Activated CD8-positive, alpha-beta memory T cell treated with anti-CD3 and anti-CD28 coated beads, Interleukin-2, amount 50 U/mL, for 48 hours (primary cell): ENCODE measurements around the gene KLHL1.
"Not testable (repeated sequence)": the region's sequence is repeated elsewhere in the genome, so short reads cannot be mapped to it uniquely, and the experiment has no call there.

Experiments used
- DNase-seq: peaks from one replicate; pipeline ENCODE4 v3.0.0-alpha.2; 2020

KLHL1 gene, protein sequence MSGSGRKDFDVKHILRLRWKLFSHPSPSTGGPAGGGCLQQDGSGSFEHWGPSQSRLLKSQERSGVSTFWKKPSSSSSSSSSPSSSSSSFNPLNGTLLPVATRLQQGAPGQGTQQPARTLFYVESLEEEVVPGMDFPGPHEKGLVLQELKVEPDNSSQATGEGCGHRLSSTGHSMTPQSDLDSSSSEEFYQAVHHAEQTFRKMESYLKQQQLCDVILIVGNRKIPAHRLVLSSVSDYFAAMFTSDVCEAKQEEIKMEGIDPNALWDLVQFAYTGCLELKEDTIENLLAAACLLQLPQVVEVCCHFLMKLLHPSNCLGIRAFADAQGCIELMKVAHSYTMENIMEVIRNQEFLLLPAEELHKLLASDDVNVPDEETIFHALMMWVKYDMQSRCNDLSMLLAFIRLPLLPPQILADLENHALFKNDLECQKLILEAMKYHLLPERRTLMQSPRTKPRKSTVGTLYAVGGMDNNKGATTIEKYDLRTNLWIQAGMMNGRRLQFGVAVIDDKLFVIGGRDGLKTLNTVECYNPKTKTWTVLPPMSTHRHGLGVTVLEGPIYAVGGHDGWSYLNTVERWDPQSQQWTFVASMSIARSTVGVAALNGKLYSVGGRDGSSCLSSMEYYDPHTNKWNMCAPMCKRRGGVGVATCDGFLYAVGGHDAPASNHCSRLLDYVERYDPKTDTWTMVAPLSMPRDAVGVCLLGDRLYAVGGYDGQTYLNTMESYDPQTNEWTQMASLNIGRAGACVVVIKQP

DNA sequence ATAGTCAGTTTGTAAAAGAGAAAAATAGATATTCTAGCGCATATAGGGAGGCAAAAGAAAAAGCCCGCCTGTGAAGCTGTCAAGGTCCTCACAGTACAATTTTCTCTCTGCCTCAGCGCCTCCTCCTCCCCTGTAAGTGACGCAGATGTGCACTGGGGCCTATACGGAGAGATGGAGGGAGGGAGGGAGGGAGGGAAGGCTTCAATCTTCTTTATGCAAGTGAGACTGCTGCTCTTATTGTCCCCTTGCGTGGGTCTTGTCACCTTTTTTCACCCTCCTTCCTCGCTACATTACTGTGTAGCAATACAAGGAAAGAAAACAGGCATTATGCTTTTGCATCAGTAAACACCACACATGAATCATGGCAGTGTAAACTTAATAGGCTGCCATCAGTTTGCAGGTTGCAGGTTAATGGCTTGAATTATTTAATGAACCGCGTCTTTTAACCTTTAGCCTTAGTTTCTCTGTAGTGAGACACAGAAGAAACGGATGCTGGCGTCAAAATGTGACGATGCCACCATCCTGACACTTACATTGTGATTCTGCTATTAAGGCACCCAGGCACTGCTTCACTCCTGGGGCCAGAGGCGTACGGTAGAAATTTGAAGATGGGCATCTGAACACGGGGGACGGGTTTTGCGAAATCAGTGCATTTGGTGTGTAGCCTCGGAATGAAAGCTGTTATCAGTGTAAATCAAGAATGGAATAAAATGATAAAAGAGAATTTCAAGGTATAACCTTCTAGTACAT is at the start of gene KLHL1:
Gene KLHL1, minus strand, starts transcription at position 97 of the 750 bp plus-strand sequence. CDS start 753 bp downstream, outside the sequence.
- DNase-seq: no peak

DNA sequence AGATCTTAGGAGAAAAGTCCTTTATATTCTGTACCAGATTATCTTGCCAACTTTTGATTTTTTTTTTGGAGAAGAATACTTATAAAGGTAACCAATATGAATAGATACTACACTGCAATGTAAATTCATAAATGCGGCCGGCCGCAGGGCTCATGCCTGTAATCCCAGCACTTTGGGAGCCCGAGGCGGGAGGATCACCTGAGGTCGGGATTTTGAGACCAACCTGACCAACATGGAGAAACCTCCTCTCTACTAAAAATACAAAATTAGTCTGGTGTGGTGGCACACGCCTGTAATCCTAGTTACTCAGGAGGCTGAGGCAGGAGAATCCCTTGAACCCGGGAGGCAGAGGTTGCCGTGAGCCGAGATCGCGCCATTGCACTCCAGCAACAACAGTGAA is 34.4 kb upstream of the KLHL1 start:
- DNase-seq: not testable (repeated sequence)

DNA sequence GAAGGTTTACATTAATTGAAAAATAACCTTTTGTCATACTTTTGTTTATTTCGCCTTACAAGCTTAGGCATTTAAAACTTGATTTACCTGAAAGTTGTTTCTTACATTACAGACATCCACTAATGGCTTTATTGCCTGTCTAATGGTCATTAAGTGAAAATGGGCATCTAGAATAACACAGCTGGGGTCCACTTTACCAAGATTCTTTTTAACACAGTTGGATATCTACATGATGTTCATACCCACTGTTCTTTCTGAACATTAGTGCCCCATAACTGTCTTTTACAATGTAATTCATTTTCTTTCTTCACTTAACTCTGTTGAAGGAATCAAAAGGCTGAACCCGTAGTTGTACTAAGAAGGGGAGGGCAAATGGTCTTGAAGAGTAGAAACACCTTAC is 19.8 kb upstream of the KLHL1 start:
- no peak for DNase-seq

DNA sequence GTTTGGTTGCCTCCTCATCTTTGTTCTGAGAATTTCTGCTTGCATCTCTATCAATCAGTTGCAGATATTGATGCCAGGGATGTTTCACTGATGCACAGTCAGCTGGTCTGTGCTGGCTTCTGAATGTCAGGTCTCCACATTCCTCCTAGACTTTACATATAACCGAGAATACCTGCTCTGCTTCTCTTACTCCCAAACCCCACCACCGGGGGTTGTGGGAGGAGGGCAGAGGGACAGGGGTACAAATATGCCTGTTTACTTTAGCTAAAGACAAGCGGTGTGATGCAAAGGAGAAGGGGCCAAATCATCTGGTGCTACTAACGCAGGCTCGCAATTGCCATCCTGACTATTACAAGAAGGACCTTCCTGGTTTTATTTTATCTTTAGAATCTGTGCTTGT is 17.4 kb upstream of the KLHL1 start:
- no peak for DNase-seq

DNA sequence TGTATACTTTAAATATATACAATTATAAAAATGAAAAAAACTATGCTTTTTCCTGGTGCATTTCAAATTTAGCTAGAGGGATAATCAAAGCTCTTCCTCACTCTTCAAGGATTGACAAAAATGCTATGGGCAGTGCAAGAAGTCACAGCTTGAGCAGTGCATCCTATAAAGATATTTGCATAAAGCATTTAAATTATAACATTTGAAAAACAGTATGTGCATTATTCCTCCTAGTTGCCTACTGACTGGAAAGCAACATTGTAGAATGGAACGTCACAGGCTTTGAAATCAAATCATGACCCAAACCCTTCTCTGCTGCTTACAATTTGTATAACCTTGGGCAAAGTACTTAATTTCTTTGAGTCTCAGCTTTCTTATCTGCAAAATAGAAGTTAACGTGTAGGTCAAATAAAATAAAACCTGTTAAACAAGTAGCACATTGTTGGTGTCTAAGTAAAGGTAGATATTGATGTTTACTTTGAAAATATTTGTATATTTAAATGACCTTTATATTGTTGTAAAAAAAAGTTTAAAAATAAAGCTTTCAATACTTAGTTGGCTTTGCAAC is 9.2 kb upstream of the KLHL1 start:
- DNase-seq: no peak

DNA sequence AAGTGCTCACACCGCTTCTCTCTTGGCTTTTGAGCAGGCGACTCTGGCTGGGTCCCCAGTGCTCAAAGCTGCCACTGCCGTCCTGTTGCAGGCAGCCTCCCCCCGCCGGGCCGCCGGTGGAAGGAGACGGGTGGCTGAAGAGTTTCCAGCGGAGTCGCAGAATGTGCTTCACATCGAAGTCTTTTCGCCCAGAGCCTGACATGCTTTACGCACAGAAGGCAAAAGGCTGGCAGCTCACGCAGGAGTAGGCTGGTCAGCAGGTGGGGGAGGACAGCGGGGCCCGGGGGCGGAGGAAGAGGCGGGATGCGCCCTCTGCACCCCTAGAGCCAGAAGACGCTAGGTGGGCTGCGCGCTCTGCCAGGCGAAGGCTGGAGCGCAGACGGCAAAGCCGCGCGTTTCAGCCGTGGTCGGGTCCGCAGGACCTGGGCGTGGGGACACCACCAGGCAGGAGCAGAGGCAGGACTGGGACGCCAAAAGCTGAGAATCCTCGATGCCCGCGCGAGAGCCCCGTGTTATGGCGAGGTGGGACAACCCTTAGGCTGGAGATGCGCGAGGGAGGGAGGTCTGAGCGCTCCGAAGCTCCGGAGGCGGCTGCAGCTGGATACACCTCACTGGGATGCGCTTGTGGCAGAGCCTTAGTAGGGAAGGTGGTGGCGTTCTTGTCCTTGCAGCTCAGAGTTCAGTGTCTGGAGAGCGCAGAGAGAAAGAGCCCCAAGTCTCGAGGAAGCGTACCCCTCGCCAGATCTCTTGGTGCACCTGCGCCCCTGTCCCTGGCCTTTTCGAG is 562 bp downstream of the KLHL1 start, which contains the start of gene ATXN8OS:
Gene ATXN8OS, plus strand, starts transcription at position 329 of the 784 bp plus-strand sequence.
- no peak for DNase-seq

DNA sequence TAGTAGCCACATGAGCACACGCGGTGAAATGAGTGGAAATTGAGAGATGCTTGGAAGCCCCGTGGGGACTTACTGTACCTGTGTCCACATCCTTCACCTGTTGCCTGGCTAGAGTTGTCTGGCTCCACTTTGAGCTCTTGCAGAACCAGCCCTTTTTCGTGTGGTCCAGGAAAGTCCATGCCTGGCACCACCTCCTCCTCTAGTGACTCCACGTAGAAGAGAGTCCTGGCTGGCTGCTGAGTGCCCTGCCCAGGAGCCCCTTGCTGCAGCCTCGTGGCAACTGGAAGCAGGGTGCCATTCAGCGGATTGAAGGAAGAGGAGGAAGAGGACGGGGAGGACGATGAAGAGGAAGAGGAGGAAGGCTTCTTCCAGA is 1.1 kb downstream of the KLHL1 start:
- no peak for DNase-seq

DNA sequence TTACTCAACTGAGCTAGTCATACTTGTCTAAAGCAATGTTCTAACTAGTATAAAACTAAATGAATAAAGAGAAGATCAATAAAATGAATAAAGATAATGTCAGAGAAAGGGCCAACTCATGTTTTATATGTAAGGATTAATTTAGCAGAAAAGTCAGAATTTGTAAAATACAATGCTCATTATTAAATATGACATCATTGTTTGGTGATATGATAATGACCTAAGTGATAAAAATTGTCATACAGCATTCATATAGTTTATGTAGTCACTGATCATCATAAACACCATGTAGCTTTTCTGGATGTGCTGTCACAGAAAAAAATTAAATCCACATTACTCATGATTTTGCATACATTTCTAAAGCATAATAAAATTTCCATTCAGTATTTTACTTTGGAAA is 3.8 kb downstream of the KLHL1 start:
- no peak for DNase-seq

DNA sequence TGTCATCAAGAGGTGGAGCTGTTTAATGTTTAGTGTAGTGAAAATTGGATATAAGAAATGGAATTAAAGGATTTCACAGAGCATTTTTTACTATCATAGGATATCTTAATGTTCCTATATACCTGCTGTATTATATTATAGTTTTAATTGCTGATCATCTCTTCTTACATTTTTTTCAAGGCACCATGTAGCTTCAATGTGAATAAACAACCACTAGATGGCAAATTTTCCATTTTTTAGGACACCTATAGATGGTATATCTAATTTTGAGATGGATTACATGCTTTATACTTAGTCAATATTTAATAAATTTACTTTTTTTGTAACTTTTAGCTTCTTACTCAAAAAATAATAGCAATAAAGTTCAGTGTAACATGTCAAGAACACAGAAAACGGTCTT is 9.6 kb downstream of the KLHL1 start:
- no peak for DNase-seq

DNA sequence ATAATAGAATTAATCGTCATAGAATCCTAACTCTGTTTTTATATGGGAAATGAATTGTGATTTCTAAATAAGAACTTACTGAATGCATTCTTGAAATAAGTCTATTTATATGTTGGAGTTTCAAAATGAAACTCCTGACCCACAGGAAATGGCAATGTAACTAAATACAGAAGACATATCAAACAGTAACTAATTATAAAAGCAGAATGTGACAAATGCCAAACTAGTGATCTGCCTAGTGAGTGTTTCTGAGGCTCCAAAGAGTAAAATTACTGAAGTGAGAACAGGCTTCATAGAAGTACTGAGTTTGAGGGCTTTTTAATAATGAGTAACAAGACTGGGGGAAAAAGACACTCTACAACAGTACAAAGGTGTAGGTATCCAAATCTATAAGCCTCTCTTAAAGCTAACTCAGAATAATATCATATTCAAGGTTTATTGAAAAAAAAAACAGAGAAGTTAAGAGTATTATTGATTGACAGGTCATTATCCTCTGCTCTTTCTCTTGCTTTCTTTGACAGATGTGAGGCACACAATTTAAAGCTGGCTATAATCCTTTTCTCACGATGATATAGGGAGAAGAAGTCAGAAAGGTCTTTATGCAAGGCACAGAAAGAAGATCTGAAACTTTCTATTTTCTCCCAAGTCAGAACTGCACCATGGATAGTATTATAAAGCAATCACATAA is 18.1 kb downstream of the KLHL1 start:
- DNase-seq: no peak

DNA sequence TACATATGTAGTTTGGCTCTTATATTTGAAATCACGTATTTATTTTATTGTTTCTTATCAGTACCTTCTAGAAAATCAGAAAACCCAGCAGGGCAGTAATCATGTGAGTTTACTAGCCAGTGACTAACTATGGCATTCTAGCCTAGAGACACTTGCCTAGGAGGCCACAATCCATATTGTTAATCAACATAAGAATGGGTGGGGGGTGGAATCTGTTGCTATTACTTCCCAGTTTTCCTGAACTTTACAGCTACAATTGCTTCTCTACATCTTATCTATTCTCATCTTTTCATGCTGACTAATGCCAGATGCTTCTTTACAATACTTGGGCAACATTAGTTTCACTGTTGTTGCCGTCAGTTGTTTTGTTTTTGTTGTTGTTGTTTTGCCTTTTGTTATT is 19.3 kb downstream of the KLHL1 start:
- no peak for DNase-seq

DNA sequence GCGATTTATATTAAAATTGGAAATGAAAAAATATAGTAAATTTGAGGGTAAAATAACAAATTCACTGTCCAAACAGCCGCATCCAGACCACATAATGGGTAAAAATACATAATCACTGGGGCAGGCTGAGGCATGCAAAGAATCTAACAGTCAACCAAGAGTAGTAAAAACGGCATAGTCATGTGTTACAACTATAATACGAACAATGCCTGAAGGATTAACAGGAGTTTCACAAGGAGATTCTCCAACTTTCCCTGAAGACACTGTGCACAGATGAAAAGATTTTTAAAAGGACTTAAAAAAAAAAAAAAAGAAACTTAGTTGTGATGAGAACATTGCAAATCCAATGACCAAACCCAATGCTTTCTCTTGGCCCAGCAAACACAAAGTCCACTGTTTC is 21.0 kb downstream of the KLHL1 start:
- no peak for DNase-seq

DNA sequence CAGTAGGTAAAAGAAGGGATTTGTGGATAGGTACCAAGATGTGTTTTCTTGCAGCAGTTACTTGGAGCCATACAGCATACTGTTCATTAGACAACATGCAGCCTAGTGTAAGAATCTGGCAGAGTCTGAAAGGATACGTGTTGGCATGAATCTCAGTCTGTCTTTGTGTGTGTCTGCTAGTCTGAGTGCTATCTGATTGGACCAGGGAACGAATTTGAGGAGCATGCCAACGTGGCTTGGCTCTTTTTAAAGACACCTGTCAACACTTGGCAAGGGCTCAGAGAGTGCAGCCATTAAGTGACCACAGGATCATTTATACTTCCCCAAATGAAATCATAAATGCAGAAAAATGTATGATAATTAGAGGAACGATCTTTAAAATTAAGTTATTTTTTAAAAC is 28.2 kb downstream of the KLHL1 start:
- DNase-seq: no peak

DNA sequence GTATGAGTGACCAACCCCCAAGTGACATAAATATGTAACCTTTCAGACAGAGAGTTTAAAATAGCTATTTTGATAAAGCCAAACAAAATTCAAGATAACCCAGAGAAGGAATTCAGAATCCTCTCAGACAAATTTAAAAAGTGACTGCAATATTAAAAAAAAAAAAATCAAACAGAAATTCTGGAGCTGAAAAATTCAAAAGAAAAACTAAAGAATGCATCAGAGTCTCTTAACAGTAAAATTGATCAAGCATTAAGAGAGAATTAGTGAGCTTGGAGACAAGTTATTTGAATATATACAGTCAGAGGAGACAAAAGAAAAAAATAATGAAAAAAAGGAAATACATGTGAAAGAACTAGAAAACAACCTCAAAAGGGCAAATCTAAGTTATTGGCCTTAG is 53.7 kb downstream of the KLHL1 start:
- DNase-seq: no peak

DNA sequence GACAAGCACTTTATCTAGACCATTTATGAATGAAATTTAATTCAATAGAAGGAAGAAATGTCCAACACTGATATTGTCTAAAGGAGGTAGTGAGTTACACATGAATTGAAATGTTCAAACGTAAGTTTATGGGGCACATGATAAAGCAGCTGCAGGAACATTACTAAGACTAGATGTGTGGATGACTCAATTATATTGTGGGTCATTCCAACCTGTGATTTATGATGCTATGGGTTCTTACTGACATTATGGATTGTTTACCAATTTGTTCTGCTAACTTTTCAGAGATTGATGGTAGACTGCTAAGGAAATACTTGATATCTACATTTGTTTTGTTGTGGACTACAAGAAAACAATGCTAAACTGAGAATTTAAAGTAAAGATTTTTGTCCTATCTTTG is 56.7 kb downstream of the KLHL1 start:
- DNase-seq: no peak

DNA sequence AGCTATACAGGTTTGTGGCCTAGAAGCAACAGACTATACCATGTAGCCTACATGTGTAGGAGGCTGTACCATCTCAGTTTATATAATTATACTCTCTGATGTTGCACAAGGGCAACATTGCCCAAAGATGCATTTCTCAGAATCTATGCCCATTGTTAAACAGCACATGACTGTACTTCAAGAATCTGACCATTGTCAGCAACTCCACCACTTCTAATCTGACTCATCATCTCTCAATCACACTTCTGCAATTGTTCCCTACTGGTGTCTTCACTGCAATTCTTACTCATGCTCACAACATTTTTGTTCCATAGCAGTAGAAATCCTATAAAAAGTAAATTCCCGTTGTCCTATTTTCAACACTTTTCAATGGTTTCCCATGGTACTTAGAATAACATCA is 64.6 kb downstream of the KLHL1 start:
- no peak for DNase-seq

DNA sequence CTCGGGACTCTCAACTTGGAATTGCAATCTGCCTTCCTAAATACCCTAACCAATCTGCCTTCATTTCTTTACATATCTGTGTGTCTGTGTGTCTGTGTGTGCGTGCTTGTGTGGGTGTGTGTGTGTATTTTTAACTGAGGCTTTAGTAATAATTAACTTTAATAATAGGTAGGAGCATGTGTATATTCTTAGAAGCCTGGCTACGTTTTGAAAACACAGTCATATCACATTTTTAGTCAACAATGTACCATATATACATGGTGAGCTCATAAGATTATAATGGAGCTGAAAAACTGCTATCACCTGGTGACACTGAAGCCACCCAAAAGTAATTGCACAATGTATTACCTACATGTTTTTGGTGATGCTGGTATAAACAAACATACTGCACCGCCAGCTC is 66.1 kb downstream of the KLHL1 start:
- DNase-seq: no peak

DNA sequence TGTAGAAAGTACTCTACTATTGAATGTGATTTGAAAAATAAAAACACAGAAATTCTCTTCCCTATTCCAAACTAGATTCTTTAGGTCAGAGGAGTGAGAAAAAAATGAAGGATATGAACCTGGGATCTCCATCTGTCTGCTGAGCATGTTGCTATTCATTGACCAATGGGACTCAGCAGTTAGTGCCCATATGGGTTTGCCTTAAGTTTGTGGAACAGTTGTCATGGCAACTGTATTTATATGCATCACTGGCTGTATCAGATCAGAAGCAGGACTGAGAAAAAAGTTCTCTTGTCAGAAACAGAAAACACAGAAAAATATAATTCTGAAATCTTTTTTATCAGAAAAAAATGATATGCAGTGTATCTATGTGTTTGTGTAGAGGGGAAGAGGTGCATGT is 74.0 kb downstream of the KLHL1 start:
- DNase-seq: no peak

DNA sequence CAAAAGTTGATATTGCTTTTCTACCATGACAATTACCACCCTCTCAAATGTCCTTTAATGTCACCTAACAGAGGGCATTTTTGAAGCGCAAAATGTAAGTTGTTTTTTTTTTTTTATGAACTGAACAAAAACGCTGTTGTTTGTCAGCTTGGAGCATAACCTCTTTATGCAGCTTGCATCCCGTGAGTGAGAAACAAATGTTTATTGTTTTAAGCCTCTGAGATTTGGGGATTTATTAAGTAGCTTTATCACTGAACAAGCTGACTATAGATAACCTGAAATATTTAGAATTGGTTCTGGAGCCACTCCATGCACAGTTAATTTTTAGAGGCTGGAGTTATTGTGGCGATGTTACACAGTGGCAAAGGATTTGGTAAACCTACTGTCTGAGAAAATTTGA is 80.7 kb downstream of the KLHL1 start:
- no peak for DNase-seq

DNA sequence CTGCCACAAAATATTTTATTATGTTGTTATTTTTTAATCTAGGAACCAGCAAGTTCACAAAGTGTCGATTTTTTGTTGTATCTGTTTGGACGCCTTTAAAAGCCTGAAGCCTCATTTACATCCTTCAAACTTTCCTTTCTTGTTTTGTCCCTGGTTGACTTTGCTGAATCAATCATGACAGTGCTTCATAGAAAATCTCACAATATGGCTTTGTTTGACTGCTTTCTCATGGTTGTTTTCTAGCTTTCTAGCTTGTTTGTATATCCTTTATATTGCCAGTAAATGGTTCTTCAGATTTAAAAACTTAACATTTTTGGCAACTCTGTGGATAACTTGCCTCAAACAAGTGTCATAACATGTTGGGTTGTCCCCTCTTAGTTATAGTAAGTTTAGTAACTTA is 84.7 kb downstream of the KLHL1 start:
- DNase-seq: no peak

DNA sequence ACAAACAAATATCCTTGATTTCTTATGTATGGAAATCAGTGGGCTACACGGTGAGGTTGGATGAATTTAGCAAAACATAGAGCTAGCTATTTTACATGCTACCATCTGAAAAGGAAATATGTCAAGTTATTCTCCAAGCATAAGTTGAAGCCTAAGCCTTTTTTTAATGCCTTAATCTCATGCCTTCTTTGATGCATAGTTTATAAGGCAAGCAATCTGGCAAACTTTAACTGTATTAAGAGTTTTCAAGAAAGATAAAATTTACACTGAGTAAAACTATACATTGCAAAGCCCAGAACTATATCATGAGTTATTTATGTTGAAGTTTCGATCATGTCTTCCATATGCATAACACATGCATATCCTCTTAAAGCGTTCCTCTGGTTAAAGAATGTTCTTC is 85.6 kb downstream of the KLHL1 start:
- no peak for DNase-seq

DNA sequence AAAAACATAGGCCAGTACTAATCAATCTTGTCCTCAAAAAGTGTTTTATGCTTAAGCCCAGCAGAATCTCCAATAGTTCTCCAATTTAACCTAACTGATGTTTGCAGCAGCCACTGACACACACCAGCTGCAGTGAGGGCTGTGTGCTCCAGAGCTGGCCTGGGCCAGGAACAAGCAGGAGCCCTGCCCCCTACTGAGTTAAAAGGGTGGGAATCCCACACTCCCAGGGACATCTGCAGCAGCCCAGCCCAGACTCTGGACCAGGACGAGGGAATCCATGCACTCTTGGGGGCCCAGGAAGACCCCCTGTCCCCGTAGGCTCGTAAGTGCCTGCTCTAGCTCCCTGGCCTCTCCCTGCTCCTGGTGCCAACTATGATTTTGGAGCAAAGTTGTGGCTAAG is 92.1 kb downstream of the KLHL1 start:
- no peak for DNase-seq
